Astrocyte (in vitro differentiated cells and primary cell): ENCODE data around the gene VPS11. TPM values are rescaled to one million over a fixed set of nuclear protein-coding genes. Genes with fewer than 3 reads are reported as not detected.

ENCODE experiments used
- DNase-seq: peaks from one replicate; pipeline ENCODE4 v3.0.0-alpha.2; 2010; ENCODE audit warnings: low read depth
- FAIRE-seq: peaks from 2 replicates; lab custom pipeline; 2011; peaks lifted over from hg19 to GRCh38; lab: Jason Lieb, UNC
- H2AFZ ChIP-seq: 2 replicates; pipeline ENCODE4 v1.6.0; 2012; ENCODE audit warnings: low read depth, low read length, inconsistent platforms
- H3K27ac ChIP-seq: 2 replicates; pipeline ENCODE4 v1.5.1; 2011; ENCODE audit warnings: low read depth, low read length, inconsistent platforms
- H3K27me3 ChIP-seq: 2 replicates; pipeline ENCODE4 v1.6.0; 2011; ENCODE audit warnings: low read length, inconsistent platforms; ENCODE audit not compliant: insufficient read depth
- H3K36me3 ChIP-seq: 2 replicates; pipeline ENCODE4 v1.5.1; 2011; ENCODE audit warnings: low read length, inconsistent platforms; ENCODE audit not compliant: insufficient read depth
- H3K4me1 ChIP-seq: 2 replicates; pipeline ENCODE4 v1.5.1; 2011; ENCODE audit warnings: low read length, inconsistent platforms; ENCODE audit not compliant: insufficient read depth
- H3K4me2 ChIP-seq: 2 replicates; pipeline ENCODE4 v1.6.0; 2012; ENCODE audit warnings: low read length, inconsistent platforms
- H3K4me3 ChIP-seq: 2 replicates; pipeline ENCODE4 v1.5.1; 2011; ENCODE audit warnings: low read depth, mild to moderate bottlenecking, low read length, inconsistent platforms; ENCODE audit not compliant: insufficient read depth
- H3K79me2 ChIP-seq: 2 replicates; pipeline ENCODE4 v1.6.0; 2012; ENCODE audit warnings: mild to moderate bottlenecking, low read length, inconsistent platforms; ENCODE audit not compliant: insufficient read depth
- H3K9ac ChIP-seq: 2 replicates; pipeline ENCODE4 v1.6.0; 2012; ENCODE audit warnings: mild to moderate bottlenecking, low read length, inconsistent platforms
- H3K9me3 ChIP-seq: 2 replicates; pipeline ENCODE4 v1.5.1; 2012; ENCODE audit warnings: low read depth, mild to moderate bottlenecking, low read length, inconsistent platforms; ENCODE audit not compliant: insufficient read depth
- H4K20me1 ChIP-seq: 2 replicates; pipeline ENCODE4 v1.6.0; 2012; ENCODE audit warnings: low read length, inconsistent platforms; ENCODE audit not compliant: insufficient read depth
- H3K27ac Mint-ChIP-seq: one replicate; pipeline ENCODE4 v1.8.0; 2021; ENCODE audit warnings: mild to moderate bottlenecking, mixed read lengths; ENCODE audit not compliant: unreplicated experiment
- H3K27me3 Mint-ChIP-seq: one replicate; pipeline ENCODE4 v1.8.0; 2021; ENCODE audit warnings: low read depth, mixed read lengths; ENCODE audit not compliant: unreplicated experiment
- H3K36me3 Mint-ChIP-seq: one replicate; pipeline ENCODE4 v1.8.0; 2021; ENCODE audit warnings: low read depth, mixed read lengths; ENCODE audit not compliant: unreplicated experiment
- H3K4me1 Mint-ChIP-seq: one replicate; pipeline ENCODE4 v1.8.0; 2021; ENCODE audit warnings: low read depth, mixed read lengths; ENCODE audit not compliant: unreplicated experiment
- H3K4me3 Mint-ChIP-seq: one replicate; pipeline ENCODE4 v1.8.0; 2021; ENCODE audit warnings: mild to moderate bottlenecking, moderate library complexity, mixed read lengths; ENCODE audit not compliant: unreplicated experiment
- H3K9me3 Mint-ChIP-seq: one replicate; pipeline ENCODE4 v1.8.0; 2021; ENCODE audit warnings: mild to moderate bottlenecking, mixed read lengths; ENCODE audit not compliant: unreplicated experiment
- EZH2 ChIP-seq: IDR thresholded peaks from 2 replicates; pipeline ENCODE4 v1.6.1; 2012; ENCODE audit warnings: mild to moderate bottlenecking, low read length, inconsistent platforms; ENCODE audit not compliant: insufficient read depth
- total RNA-seq: library from RNA; stranded (reverse); gene quantifications from 2 replicates; pipeline ENCODE4 v1.2.1, GENCODE V29; 2021
- TF ChIP-seq, protein P1 (sequence below): IDR thresholded peaks from 2 replicates; pipeline ENCODE4 v1.5.1; 2011; ENCODE audit warnings: low read depth, mild to moderate bottlenecking, inconsistent platforms, low read length, moderate library complexity; ENCODE audit not compliant: insufficient read depth

The VPS11 gene
- total RNA-seq, 1 donor from 2014 or later, result 24.0 TPM

- no peaks in the 10 kb centered on the region for H3K27me3 Mint-ChIP-seq
- H4K20me1 ChIP-seq, result peaks cover 63% of the 10 kb centered on the region
- no peaks in the 10 kb centered on the region for H3K4me1 ChIP-seq
- H2AFZ ChIP-seq, result no peak overlapping the region
- no peak overlapping the region for H3K4me3 ChIP-seq
- H3K4me1 Mint-ChIP-seq, result peaks cover 4% of the 10 kb centered on the region
- no peak overlapping the region for H3K4me2 ChIP-seq
- no peak overlapping the region for H3K4me3 Mint-ChIP-seq
- H3K27ac Mint-ChIP-seq, result no peak overlapping the region
- TF ChIP-seq EZH2, result no peak
- TF ChIP-seq, protein P1, sequence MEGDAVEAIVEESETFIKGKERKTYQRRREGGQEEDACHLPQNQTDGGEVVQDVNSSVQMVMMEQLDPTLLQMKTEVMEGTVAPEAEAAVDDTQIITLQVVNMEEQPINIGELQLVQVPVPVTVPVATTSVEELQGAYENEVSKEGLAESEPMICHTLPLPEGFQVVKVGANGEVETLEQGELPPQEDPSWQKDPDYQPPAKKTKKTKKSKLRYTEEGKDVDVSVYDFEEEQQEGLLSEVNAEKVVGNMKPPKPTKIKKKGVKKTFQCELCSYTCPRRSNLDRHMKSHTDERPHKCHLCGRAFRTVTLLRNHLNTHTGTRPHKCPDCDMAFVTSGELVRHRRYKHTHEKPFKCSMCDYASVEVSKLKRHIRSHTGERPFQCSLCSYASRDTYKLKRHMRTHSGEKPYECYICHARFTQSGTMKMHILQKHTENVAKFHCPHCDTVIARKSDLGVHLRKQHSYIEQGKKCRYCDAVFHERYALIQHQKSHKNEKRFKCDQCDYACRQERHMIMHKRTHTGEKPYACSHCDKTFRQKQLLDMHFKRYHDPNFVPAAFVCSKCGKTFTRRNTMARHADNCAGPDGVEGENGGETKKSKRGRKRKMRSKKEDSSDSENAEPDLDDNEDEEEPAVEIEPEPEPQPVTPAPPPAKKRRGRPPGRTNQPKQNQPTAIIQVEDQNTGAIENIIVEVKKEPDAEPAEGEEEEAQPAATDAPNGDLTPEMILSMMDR, result no peak
- peaks cover 30% of the 10 kb centered on the region for H3K36me3 Mint-ChIP-seq
- no peaks in the 10 kb centered on the region for H3K27me3 ChIP-seq
- H3K9ac ChIP-seq, result no peak overlapping the region
- FAIRE-seq, result no peak
- H3K27ac ChIP-seq, result no peak overlapping the region
- no peak for DNase-seq
- no peaks in the 10 kb centered on the region for H3K9me3 ChIP-seq
- no peaks in the 10 kb centered on the region for H3K79me2 ChIP-seq
- H3K9me3 Mint-ChIP-seq, result no peaks in the 10 kb centered on the region
- H3K36me3 ChIP-seq, result peaks cover 39% of the 10 kb centered on the region
Observed at GRCh38 chr11:119046489-119046888, 21.1 kb upstream of the VPS11 start.

GRCh38 chr11:119047205-119047604 is 20.4 kb upstream of the VPS11 start:
- peaks cover 35% of the 10 kb centered on the region for H3K36me3 Mint-ChIP-seq
- no peak overlapping the region for H3K4me3 Mint-ChIP-seq
- H3K27ac Mint-ChIP-seq, result no peak overlapping the region
- DNase-seq (no peak), FAIRE-seq (no peak)
- Histone ChIP-seq H3K4me1 (no peaks in the 10 kb centered on the region), H3K79me2 (peaks cover 4% of the 10 kb centered on the region), H3K36me3 (peaks cover 46% of the 10 kb centered on the region), H2AFZ (no peak overlapping the region), H3K4me2 (no peak overlapping the region), H3K27me3 (no peaks in the 10 kb centered on the region), H3K27ac (no peak overlapping the region), H3K4me3 (no peak overlapping the region), H3K9me3 (no peaks in the 10 kb centered on the region), H3K9ac (no peak overlapping the region), H4K20me1 (peaks cover 70% of the 10 kb centered on the region)
- H3K9me3 Mint-ChIP-seq, result no peaks in the 10 kb centered on the region
- TF ChIP-seq, protein P1, result no peak
- no peak for TF ChIP-seq EZH2
- H3K4me1 Mint-ChIP-seq, result no peaks in the 10 kb centered on the region
- no peaks in the 10 kb centered on the region for H3K27me3 Mint-ChIP-seq

DNA sequence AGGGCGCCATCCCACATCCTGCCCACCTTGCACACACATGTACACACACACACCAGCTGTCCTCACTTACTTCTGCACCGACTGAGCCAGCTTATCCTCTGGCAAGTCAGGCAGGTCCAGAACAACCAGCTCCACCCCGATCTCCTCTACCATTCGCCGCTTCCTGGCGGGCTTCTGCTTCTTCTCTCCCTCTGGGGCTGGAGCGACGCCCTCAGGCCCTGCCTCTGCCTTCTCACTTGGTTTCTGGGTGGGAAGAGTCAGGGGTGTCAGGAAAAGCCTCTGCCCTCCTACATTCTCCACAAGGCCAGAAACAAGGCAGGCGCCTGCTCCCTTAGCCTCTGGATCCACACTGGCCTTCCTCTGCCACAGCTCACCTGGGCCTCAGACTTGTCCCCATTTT is 19.0 kb upstream of the VPS11 start:
- no peaks in the 10 kb centered on the region for H3K9me3 ChIP-seq
- H3K27ac ChIP-seq, result no peak overlapping the region
- no peak for FAIRE-seq
- H3K4me3 ChIP-seq, result no peak overlapping the region
- DNase-seq, result no peak
- H3K27me3 ChIP-seq, result no peaks in the 10 kb centered on the region
- H3K4me1 ChIP-seq, result no peaks in the 10 kb centered on the region
- no peak overlapping the region for H3K9ac ChIP-seq
- no peak overlapping the region for H3K27ac Mint-ChIP-seq
- peaks cover 59% of the 10 kb centered on the region for H3K36me3 ChIP-seq
- TF ChIP-seq EZH2, result no peak
- TF ChIP-seq, protein P1, result no peak
- H3K9me3 Mint-ChIP-seq, result no peaks in the 10 kb centered on the region
- no peak overlapping the region for H3K4me3 Mint-ChIP-seq
- H3K4me2 ChIP-seq, result no peak overlapping the region
- peaks cover 85% of the 10 kb centered on the region for H4K20me1 ChIP-seq
- peaks cover 42% of the 10 kb centered on the region for H3K36me3 Mint-ChIP-seq
- no peaks in the 10 kb centered on the region for H3K4me1 Mint-ChIP-seq
- no peaks in the 10 kb centered on the region for H3K27me3 Mint-ChIP-seq
- H3K79me2 ChIP-seq, result peaks cover 9% of the 10 kb centered on the region
- no peak overlapping the region for H2AFZ ChIP-seq
